K562 (cell line): ENCODE data around the gene ACSBG1. TPM values are rescaled to one million over a fixed set of nuclear protein-coding genes. Genes with fewer than 3 reads are reported as not detected.

ENCODE experiments used
- BRD4 ChIP-seq: fragments of 200-600 bp; sonication (generic); IDR thresholded peaks from 2 replicates; pipeline ENCODE4 v1.6.1; 2017; ENCODE audit warnings: inconsistent platforms
- HNRNPH1 ChIP-seq: fragments of 200-400 bp; formaldehyde crosslinking; optimal IDR thresholded peaks from 2 replicates; pipeline ENCODE3; 2017; ENCODE audit warnings: low read depth, mild to moderate bottlenecking, low read length, moderate library complexity
- MBD2 ChIP-seq: sonication (generic); IDR thresholded peaks from 2 replicates; pipeline ENCODE4 v1.6.1; 2016; ENCODE audit warnings: low read depth, borderline replicate concordance
- MED1 ChIP-seq: sonication (generic); formaldehyde crosslinking; IDR thresholded peaks from 2 replicates; pipeline ENCODE4 v1.8.1; 2023; ENCODE audit warnings: missing genetic modification reagents, borderline replicate concordance
- MTA3 ChIP-seq: fragments of 450-650 bp; formaldehyde crosslinking; IDR thresholded peaks from 2 replicates; pipeline ENCODE4 v1.6.1; 2017; ENCODE audit warnings: mild to moderate bottlenecking, borderline replicate concordance
- MXI1 ChIP-seq: IDR thresholded peaks from 2 replicates; pipeline ENCODE4 v1.6.1; 2011; ENCODE audit warnings: low read depth, mild to moderate bottlenecking, improper control_type of control experiment, low read length
- NONO ChIP-seq, 2 experiments: fragments of 200-400 bp in 1 of 2; fragments of 450-650 bp in 1 of 2; formaldehyde crosslinking in 1 of 2; IDR thresholded peaks; 2 replicates each; pipeline ENCODE4 v1.6.1; 2017; ENCODE audit warnings: low read depth in 2 of 2, mild to moderate bottlenecking in 2 of 2, moderate library complexity in 2 of 2, low read length in 1 of 2
- RBM25 ChIP-seq: fragments of 200-400 bp; formaldehyde crosslinking; IDR thresholded peaks from 2 replicates; pipeline ENCODE4 v1.6.1; 2018; ENCODE audit warnings: low read length, low read depth, moderate library complexity; ENCODE audit not compliant: severe bottlenecking
- RBM39 ChIP-seq: fragments of 200-400 bp; formaldehyde crosslinking; optimal IDR thresholded peaks from 2 replicates; pipeline ENCODE3; 2018; ENCODE audit warnings: low read depth, low read length
- SAP30 ChIP-seq: fragments of 200-600 bp; sonication (generic); IDR thresholded peaks from 2 replicates; pipeline ENCODE4 v1.6.1; 2012; ENCODE audit warnings: borderline replicate concordance, low read depth, mild to moderate bottlenecking, moderate library complexity, low read length, control low read depth, inconsistent platforms; ENCODE audit not compliant: insufficient read depth, poor library complexity, severe bottlenecking
- TBP ChIP-seq: optimal IDR thresholded peaks from 2 replicates; pipeline ENCODE3; 2011; ENCODE audit warnings: low read depth, low read length, improper control_type of control experiment
- TOE1 ChIP-seq, 2 experiments: fragments of 450-650 bp in 1 of 2; sonication (generic) in 1 of 2; formaldehyde crosslinking in 1 of 2; IDR thresholded peaks; 2 replicates each; pipeline versions ENCODE4 v1.7.1 to v1.8.0; 2016 to 2022; ENCODE audit warnings: borderline replicate concordance in 2 of 2, mild to moderate bottlenecking in 2 of 2, antibody characterized with exemption in 1 of 2, inconsistent platforms in 1 of 2, low read depth in 1 of 2, missing genetic modification reagents in 1 of 2, moderate library complexity in 1 of 2
- ZNF644 ChIP-seq: fragments of 200-800 bp; sonication (Bioruptor generic); IDR thresholded peaks from 2 replicates; pipeline ENCODE4 v1.6.1; 2016; ENCODE audit warnings: low read depth, missing genetic modification characterization, missing compliant biosample characterization
- polyA plus RNA-seq, 8 experiments: library from polyadenylated mRNA; depleted of rRNA in 4 of 8; stranded (reverse) in 5 of 8; unstranded in 3 of 8; fragments of >200 nt; fragmentation: Nextera tagmentation in 2 of 8; fragmentation: Illumina TruSeq in 1 of 8; extraction: Ambion mirVana in 2 of 8; extraction: Trizol in 1 of 8; gene quantifications; 2 replicates each; pipeline versions ENCODE4 v1.2.1 to v1.2.3, GENCODE V29; 2011 to 2014; ENCODE audit warnings: inconsistent platforms in 1 of 8, missing spikeins in 1 of 8
- total RNA-seq, 7 experiments: library from RNA; depleted of rRNA in 6 of 7; stranded (reverse); fragments of >200 nt in 6 of 7; fragmentation: Illumina TruSeq in 2 of 7; extraction: Trizol in 2 of 7; gene quantifications; 2 replicates each; pipeline versions ENCODE4 v1.2.1 to v1.2.3, GENCODE V29; 2011 to 2021; ENCODE audit warnings: low replicate concordance in 1 of 7
- TF ChIP-seq, protein P1 (sequence below), 3 experiments: fragments of 200-800 bp in 1 of 3; sonication (Bioruptor generic) in 1 of 3; sonication (generic) in 1 of 3; formaldehyde crosslinking in 1 of 3; IDR thresholded peaks; 2 replicates each; pipeline versions ENCODE4 v1.6.1 to v1.8.0; 2016 to 2022; ENCODE audit warnings: mild to moderate bottlenecking in 2 of 3, missing compliant biosample characterization in 2 of 3, missing genetic modification characterization in 2 of 3, missing genetic modification reagents in 1 of 3
- TF ChIP-seq, protein P2 (sequence below): fragments of 450-650 bp; IDR thresholded peaks from 2 replicates; pipeline ENCODE4 v1.6.1; 2016; ENCODE audit warnings: mild to moderate bottlenecking, moderate library complexity

ACSBG1 gene
- total and polyA plus RNA-seq, 9 of the 15 experiments (the other 6 are each of a cell fraction or from before 2014, with no cell fraction given) = 0.36 to 6.4 (median 2.5) TPM

DNA sequence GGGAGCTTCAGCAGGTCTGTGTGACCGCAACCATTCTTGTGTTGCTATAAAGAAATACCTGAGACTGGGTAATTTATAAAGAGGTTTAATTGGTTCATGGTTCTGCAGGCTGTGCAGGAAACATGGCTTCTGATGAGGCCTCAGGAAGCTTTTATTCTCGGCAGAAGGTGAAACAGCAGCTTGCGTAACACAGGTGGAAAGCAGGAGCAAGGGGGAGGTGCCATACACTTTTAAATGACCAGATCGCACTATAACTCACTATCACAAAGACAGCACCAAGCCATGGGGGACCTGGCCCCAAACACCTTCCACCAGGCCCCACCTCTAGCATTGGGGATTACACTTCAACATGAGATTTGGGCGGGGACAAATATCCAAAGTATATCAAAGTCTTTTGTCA lies 94.8 kb downstream of the ACSBG1 start (continued):
- no peak for TF ChIP-seq HNRNPH1
- TF ChIP-seq BRD4 = no peak
- no peak for TF ChIP-seq TBP
- no peak for TF ChIP-seq MED1
- no peak for TF ChIP-seq MTA3
- TF ChIP-seq RBM25 = no peak
- TF ChIP-seq SAP30 = no peak
- TF ChIP-seq NONO (IDR thresholded peaks at IDR 0.05; ENCODE audit: low read depth in 2 of 2, low read length in 1 of 2) = no peak
- no peak for TF ChIP-seq MBD2
- TF ChIP-seq, protein P1, sequence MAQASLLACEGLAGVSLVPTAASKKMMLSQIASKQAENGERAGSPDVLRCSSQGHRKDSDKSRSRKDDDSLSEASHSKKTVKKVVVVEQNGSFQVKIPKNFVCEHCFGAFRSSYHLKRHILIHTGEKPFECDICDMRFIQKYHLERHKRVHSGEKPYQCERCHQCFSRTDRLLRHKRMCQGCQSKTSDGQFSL (CRISPR knock-in tag; IDR thresholded peaks at IDR 0.05) = no peak
- TF ChIP-seq, protein P1 (tag; IDR thresholded peaks at IDR 0.05) = no peak
- TF ChIP-seq ZNF644 (tag) = no peak
- TF ChIP-seq MXI1 = no peak
- TF ChIP-seq TOE1 (IDR thresholded peaks at IDR 0.05; ENCODE audit: borderline replicate concordance) = no peak
- TF ChIP-seq TOE1 (CRISPR knock-in tag; IDR thresholded peaks at IDR 0.05; ENCODE audit: borderline replicate concordance, low read depth) = no peak
- TF ChIP-seq RBM39 = no peak
- TF ChIP-seq, protein P2, sequence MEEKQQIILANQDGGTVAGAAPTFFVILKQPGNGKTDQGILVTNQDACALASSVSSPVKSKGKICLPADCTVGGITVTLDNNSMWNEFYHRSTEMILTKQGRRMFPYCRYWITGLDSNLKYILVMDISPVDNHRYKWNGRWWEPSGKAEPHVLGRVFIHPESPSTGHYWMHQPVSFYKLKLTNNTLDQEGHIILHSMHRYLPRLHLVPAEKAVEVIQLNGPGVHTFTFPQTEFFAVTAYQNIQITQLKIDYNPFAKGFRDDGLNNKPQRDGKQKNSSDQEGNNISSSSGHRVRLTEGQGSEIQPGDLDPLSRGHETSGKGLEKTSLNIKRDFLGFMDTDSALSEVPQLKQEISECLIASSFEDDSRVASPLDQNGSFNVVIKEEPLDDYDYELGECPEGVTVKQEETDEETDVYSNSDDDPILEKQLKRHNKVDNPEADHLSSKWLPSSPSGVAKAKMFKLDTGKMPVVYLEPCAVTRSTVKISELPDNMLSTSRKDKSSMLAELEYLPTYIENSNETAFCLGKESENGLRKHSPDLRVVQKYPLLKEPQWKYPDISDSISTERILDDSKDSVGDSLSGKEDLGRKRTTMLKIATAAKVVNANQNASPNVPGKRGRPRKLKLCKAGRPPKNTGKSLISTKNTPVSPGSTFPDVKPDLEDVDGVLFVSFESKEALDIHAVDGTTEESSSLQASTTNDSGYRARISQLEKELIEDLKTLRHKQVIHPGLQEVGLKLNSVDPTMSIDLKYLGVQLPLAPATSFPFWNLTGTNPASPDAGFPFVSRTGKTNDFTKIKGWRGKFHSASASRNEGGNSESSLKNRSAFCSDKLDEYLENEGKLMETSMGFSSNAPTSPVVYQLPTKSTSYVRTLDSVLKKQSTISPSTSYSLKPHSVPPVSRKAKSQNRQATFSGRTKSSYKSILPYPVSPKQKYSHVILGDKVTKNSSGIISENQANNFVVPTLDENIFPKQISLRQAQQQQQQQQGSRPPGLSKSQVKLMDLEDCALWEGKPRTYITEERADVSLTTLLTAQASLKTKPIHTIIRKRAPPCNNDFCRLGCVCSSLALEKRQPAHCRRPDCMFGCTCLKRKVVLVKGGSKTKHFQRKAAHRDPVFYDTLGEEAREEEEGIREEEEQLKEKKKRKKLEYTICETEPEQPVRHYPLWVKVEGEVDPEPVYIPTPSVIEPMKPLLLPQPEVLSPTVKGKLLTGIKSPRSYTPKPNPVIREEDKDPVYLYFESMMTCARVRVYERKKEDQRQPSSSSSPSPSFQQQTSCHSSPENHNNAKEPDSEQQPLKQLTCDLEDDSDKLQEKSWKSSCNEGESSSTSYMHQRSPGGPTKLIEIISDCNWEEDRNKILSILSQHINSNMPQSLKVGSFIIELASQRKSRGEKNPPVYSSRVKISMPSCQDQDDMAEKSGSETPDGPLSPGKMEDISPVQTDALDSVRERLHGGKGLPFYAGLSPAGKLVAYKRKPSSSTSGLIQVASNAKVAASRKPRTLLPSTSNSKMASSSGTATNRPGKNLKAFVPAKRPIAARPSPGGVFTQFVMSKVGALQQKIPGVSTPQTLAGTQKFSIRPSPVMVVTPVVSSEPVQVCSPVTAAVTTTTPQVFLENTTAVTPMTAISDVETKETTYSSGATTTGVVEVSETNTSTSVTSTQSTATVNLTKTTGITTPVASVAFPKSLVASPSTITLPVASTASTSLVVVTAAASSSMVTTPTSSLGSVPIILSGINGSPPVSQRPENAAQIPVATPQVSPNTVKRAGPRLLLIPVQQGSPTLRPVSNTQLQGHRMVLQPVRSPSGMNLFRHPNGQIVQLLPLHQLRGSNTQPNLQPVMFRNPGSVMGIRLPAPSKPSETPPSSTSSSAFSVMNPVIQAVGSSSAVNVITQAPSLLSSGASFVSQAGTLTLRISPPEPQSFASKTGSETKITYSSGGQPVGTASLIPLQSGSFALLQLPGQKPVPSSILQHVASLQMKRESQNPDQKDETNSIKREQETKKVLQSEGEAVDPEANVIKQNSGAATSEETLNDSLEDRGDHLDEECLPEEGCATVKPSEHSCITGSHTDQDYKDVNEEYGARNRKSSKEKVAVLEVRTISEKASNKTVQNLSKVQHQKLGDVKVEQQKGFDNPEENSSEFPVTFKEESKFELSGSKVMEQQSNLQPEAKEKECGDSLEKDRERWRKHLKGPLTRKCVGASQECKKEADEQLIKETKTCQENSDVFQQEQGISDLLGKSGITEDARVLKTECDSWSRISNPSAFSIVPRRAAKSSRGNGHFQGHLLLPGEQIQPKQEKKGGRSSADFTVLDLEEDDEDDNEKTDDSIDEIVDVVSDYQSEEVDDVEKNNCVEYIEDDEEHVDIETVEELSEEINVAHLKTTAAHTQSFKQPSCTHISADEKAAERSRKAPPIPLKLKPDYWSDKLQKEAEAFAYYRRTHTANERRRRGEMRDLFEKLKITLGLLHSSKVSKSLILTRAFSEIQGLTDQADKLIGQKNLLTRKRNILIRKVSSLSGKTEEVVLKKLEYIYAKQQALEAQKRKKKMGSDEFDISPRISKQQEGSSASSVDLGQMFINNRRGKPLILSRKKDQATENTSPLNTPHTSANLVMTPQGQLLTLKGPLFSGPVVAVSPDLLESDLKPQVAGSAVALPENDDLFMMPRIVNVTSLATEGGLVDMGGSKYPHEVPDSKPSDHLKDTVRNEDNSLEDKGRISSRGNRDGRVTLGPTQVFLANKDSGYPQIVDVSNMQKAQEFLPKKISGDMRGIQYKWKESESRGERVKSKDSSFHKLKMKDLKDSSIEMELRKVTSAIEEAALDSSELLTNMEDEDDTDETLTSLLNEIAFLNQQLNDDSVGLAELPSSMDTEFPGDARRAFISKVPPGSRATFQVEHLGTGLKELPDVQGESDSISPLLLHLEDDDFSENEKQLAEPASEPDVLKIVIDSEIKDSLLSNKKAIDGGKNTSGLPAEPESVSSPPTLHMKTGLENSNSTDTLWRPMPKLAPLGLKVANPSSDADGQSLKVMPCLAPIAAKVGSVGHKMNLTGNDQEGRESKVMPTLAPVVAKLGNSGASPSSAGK = no peak
